ENCODE data around the gene CALCA. TPM values are rescaled to one million over a fixed set of nuclear protein-coding genes. Genes with fewer than 3 reads are reported as not detected.

The CALCA gene, protein sequence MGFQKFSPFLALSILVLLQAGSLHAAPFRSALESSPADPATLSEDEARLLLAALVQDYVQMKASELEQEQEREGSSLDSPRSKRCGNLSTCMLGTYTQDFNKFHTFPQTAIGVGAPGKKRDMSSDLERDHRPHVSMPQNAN
- total RNA-seq, result not detected in 2 replicates

DNA sequence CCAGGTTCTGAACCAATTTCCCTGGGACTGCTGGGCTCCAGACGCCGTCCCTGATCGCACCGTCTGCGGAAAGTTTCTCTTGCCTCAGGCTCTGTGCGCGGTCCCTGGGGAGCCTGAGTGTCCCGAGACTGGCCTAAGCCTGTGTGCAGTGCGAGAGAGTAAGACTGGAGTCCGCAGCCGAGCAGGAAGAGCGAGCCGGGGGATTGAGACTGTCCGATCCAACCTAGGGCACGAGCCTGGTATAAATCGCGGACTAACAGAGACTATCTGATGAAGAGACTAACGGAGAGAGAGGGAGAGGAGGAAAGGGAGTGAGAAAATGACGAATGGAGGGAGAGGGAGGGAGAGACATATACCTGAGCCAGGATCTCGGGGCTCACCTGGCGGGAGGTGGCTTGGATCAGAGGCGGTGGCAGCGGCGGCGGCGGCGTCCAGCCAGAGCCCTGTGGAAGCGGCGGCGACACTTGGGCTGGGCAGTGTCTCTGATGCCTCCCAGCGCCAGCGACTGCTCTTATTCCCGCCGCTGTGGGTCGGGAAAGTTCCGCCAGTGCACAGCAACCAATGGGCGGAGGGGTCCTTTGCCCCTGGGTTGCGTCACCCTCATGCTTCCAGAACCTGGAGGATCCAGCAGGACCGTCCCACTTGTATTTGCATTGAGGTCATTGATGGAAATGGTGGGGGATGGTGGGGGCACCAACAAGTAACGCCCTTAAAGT, at the start of gene CALCA:
Gene CALCA (minus strand): TSS at position 487 of the 716 bp plus-strand sequence. CDS start 1,159 bp downstream, outside the sequence.

Other genes with a start within 250 kb of the CALCA start
- gene CYP2R1, start 80.1 kb downstream of the CALCA start, total RNA-seq, result 11.8 and 14.1 TPM in 2 replicates
- 0.31 TPM in 1 of 2 replicates, not detected in the other for gene CALCB, start 101.2 kb upstream of the CALCA start, total RNA-seq
- 0.84 and 2.1 TPM in 2 replicates for gene INSC, start 142.6 kb upstream of the CALCA start, total RNA-seq

Data from hair follicular keratinocyte (primary cell).